MM.1S (cell line): Measurements from ENCODE around the gene NANOS1.

ENCODE experiments used
- DNase-seq: peaks from one replicate; pipeline ENCODE4 v3.0.0-alpha.2; 2015
- H2AFZ ChIP-seq: fragments of 300-600 bp; sonication (generic); 2 replicates; pipeline ENCODE4 v1.6.0; 2016; ENCODE audit warnings: antibody characterized with exemption, low read length
- H3F3A ChIP-seq: fragments of 300-600 bp; sonication (generic); 2 replicates; pipeline ENCODE4 v1.6.1; 2016; ENCODE audit warnings: mild to moderate bottlenecking, antibody characterized with exemption, low read length, moderate library complexity, mixed read lengths; ENCODE audit not compliant: insufficient read depth
- H3K27ac ChIP-seq: fragments of 300-600 bp; sonication (generic); 2 replicates; pipeline ENCODE4 v1.5.1; 2016; ENCODE audit warnings: mild to moderate bottlenecking, low read length
- H3K27me3 ChIP-seq: fragments of 300-600 bp; sonication (generic); replicated peaks from 2 replicates; pipeline ENCODE4 v1.6.0; 2016; ENCODE audit warnings: low read length; ENCODE audit not compliant: insufficient read depth
- H3K36me3 ChIP-seq: fragments of 300-600 bp; sonication (generic); replicated peaks from 2 replicates; pipeline ENCODE4 v1.6.1; 2016; ENCODE audit warnings: mild to moderate bottlenecking, low read length, mixed read lengths; ENCODE audit not compliant: insufficient read depth
- H3K4me1 ChIP-seq: fragments of 300-600 bp; sonication (generic); 2 replicates; pipeline ENCODE4 v1.6.1; 2016; ENCODE audit warnings: low read length, mixed read lengths
- H3K4me2 ChIP-seq: fragments of 300-600 bp; sonication (generic); 2 replicates; pipeline ENCODE4 v1.6.0; 2016; ENCODE audit warnings: low read depth, low read length
- H3K4me3 ChIP-seq: fragments of 300-600 bp; sonication (generic); 2 replicates; pipeline ENCODE4 v1.5.1; 2016; ENCODE audit warnings: low read length, mixed read lengths
- H3K79me2 ChIP-seq: fragments of 300-600 bp; sonication (generic); 2 replicates; pipeline ENCODE4 v1.6.1; 2016; ENCODE audit warnings: mixed run types, low read length, mixed read lengths
- H3K9ac ChIP-seq: fragments of 300-600 bp; sonication (generic); 2 replicates; pipeline ENCODE4 v1.6.1; 2016; ENCODE audit warnings: low read length, mixed read lengths
- H3K9me2 ChIP-seq: fragments of 300-600 bp; sonication (generic); replicated peaks from 2 replicates; pipeline ENCODE4 v1.6.1; 2016; ENCODE audit warnings: mild to moderate bottlenecking, low read length, mixed read lengths; ENCODE audit not compliant: insufficient read depth
- H3K9me3 ChIP-seq: fragments of 300-600 bp; sonication (generic); replicated peaks from 2 replicates; pipeline ENCODE4 v1.6.1; 2016; ENCODE audit warnings: mild to moderate bottlenecking, low read length, mixed read lengths; ENCODE audit not compliant: insufficient read depth
- H4K20me1 ChIP-seq: fragments of 300-600 bp; sonication (generic); 2 replicates; pipeline ENCODE4 v1.6.1; 2016; ENCODE audit warnings: mild to moderate bottlenecking, low read length, moderate library complexity, mixed read lengths; ENCODE audit not compliant: insufficient read depth
- EZH2 ChIP-seq: fragments of 300-600 bp; sonication (generic); optimal IDR thresholded peaks from 2 replicates; pipeline ENCODE3; 2017; ENCODE audit warnings: low read depth, mild to moderate bottlenecking, antibody characterized with exemption, low read length, mixed read lengths
- EZH2phosphoT487 ChIP-seq: fragments of 300-600 bp; sonication (generic); IDR thresholded peaks from 2 replicates; pipeline ENCODE4 v1.6.1; 2018; ENCODE audit warnings: antibody characterized with exemption, low read length
- TF ChIP-seq, protein P1 (sequence below): fragments of 300-600 bp; sonication (generic); IDR thresholded peaks from 2 replicates; pipeline ENCODE4 v1.5.1; 2016; ENCODE audit warnings: antibody characterized with exemption, low read length, mixed read lengths

Gene NANOS1, protein sequence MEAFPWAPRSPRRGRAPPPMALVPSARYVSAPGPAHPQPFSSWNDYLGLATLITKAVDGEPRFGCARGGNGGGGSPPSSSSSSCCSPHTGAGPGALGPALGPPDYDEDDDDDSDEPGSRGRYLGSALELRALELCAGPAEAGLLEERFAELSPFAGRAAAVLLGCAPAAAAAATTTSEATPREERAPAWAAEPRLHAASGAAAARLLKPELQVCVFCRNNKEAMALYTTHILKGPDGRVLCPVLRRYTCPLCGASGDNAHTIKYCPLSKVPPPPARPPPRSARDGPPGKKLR

DNA sequence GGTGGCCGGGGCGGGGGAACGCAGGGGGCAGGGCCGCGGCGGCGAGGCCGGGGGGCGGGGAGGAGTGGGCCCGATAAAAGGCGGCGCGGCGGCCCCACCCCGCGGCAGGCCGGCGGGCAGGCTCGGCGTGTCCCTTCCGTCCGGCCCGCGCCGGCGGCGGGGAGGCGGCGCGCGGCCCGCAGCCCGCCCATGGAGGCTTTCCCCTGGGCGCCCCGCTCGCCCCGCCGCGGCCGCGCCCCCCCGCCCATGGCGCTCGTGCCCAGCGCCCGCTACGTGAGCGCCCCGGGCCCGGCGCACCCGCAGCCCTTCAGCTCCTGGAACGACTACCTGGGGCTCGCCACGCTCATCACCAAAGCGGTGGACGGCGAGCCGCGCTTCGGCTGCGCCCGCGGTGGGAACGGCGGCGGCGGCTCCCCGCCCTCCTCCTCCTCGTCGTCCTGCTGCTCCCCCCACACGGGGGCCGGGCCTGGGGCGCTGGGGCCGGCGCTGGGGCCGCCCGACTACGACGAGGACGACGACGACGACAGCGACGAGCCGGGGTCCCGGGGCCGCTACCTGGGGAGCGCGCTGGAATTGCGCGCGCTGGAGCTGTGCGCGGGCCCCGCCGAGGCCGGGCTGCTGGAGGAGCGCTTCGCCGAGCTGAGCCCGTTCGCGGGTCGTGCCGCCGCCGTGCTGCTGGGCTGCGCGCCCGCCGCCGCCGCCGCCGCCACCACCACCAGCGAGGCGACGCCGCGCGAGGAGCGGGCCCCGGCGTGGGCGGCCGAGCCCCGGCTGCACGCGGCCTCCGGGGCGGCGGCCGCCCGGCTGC lies at the start of gene NANOS1:
TSS of gene NANOS1 (plus strand) at position 102 of the 808 bp plus-strand sequence. CDS start at position 190, 88 bp downstream.
- TF ChIP-seq EZH2phosphoT487: no peak
- TF ChIP-seq EZH2: no peak
- TF ChIP-seq, protein P1, sequence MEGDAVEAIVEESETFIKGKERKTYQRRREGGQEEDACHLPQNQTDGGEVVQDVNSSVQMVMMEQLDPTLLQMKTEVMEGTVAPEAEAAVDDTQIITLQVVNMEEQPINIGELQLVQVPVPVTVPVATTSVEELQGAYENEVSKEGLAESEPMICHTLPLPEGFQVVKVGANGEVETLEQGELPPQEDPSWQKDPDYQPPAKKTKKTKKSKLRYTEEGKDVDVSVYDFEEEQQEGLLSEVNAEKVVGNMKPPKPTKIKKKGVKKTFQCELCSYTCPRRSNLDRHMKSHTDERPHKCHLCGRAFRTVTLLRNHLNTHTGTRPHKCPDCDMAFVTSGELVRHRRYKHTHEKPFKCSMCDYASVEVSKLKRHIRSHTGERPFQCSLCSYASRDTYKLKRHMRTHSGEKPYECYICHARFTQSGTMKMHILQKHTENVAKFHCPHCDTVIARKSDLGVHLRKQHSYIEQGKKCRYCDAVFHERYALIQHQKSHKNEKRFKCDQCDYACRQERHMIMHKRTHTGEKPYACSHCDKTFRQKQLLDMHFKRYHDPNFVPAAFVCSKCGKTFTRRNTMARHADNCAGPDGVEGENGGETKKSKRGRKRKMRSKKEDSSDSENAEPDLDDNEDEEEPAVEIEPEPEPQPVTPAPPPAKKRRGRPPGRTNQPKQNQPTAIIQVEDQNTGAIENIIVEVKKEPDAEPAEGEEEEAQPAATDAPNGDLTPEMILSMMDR: no peak
- Histone ChIP-seq H3K4me2 (peak within 1 kb of the TSS; percentile 70), H3K9me2 (no peaks in the 10 kb centered on the region), H3F3A (peaks cover 32% of the 10 kb centered on the region), H2AFZ (peak within 1 kb of the TSS; percentile 31), H3K27me3 (no peaks in the 10 kb centered on the region), H3K27ac (peak within 1 kb of the TSS; percentile 31; the same call in 1 of the 2 replicates), H3K79me2 (peaks cover 20% of the 10 kb centered on the region), H3K9me3 (no peaks in the 10 kb centered on the region), H3K36me3 (peaks cover 7% of the 10 kb centered on the region; the same call in 1 of the 2 replicates), H4K20me1 (peaks cover 12% of the 10 kb centered on the region), H3K4me1 (peaks cover 20% of the 10 kb centered on the region), H3K9ac (peak within 1 kb of the TSS; percentile 41; the same call in 1 of the 2 replicates), H3K4me3 (peak within 1 kb of the TSS; percentile 57)
- DNase-seq: peak; percentile 46

DNA sequence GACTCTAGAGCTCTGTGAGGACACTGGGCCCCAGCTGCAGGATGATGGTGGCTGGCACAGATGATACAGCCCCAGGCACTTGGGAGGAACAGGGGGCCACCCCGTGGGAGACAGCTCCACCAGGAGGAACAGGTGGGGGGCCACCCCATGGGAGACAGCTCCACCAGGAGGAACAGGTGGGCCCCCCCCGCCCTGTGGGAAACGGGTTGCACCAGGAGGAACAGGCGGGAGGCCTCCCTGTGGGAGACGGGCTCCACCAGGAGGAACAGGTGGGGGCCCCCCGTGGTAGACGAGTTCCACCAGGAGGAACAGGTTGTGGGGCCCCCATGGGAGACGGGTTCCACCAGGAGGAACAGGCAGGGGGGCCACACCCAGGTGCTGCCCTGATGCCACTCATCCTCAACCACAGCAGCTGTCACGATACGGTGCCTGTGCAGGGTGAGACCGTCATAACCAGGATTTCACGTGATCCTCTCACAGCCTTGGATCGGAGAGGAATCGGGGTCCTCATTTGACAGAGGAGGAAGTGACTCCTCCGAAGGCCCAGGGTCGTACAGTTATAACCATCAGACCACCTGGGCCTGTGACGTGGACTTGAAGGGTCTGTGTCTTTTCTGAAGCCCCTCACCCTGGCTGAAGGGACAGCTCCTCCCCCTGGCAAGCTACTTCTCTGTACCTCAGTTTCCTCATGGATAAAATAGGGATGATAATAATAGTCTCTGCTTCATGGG lies 49.2 kb upstream of the NANOS1 start:
- no peaks in the 10 kb centered on the region for H4K20me1 ChIP-seq
- H3K4me3 ChIP-seq: no peak overlapping the region
- no peak overlapping the region for H3K9ac ChIP-seq
- no peaks in the 10 kb centered on the region for H3K9me2 ChIP-seq
- H3K9me3 ChIP-seq: no peaks in the 10 kb centered on the region
- H2AFZ ChIP-seq: no peak overlapping the region
- no peak overlapping the region for H3K4me2 ChIP-seq
- H3F3A ChIP-seq: peaks cover 16% of the 10 kb centered on the region; the same call in 1 of the 2 replicates
- TF ChIP-seq, protein P1: no peak
- TF ChIP-seq EZH2 (no peak), EZH2phosphoT487 (no peak)
- H3K4me1 ChIP-seq: peaks cover 35% of the 10 kb centered on the region
- no peaks in the 10 kb centered on the region for H3K79me2 ChIP-seq
- no peaks in the 10 kb centered on the region for H3K27me3 ChIP-seq
- H3K36me3 ChIP-seq: no peaks in the 10 kb centered on the region
- H3K27ac ChIP-seq: no peak overlapping the region
- no peak for DNase-seq

DNA sequence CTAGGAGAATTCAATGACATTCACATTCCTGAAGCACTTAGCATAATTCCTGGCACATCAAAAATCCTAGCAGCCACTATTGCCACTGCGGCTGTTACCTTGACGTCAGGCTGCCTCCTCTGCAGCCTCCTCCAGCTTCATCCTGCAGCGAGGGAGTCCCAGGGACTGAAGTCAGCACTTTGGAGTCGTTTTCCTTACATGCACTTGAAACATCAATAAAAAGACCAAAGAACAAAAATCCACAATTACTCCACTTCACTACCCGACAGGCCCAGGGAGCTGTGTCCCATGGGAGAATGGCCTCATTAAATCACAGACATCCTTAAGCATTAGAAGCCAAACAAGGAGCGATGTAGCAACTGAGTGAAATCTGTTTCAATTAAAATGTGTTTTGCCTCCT lies 48.6 kb upstream of the NANOS1 start:
- Histone ChIP-seq H3K27ac (no peak overlapping the region), H3K9me2 (no peaks in the 10 kb centered on the region), H3K9me3 (no peaks in the 10 kb centered on the region), H3K4me2 (no peak overlapping the region), H3K4me3 (no peak overlapping the region), H3F3A (peaks cover 16% of the 10 kb centered on the region; the same call in 1 of the 2 replicates), H3K27me3 (no peaks in the 10 kb centered on the region), H3K79me2 (no peaks in the 10 kb centered on the region), H3K4me1 (peaks cover 35% of the 10 kb centered on the region), H3K9ac (no peak overlapping the region), H3K36me3 (no peaks in the 10 kb centered on the region; the same call in 1 of the 2 replicates), H2AFZ (no peak overlapping the region), H4K20me1 (no peaks in the 10 kb centered on the region)
- TF ChIP-seq EZH2 (no peak), EZH2phosphoT487 (no peak)
- TF ChIP-seq, protein P1: no peak
- DNase-seq: no peak
